NCI-H748 (cell line): ENCODE measurements around the gene CXCL1.

Experiments
- DNase-seq: peaks from one replicate; lab custom pipeline; 2025; ENCODE audit not compliant: unreplicated experiment; lab: John Stamatoyannopoulos, UW

CXCL1 gene

DNA sequence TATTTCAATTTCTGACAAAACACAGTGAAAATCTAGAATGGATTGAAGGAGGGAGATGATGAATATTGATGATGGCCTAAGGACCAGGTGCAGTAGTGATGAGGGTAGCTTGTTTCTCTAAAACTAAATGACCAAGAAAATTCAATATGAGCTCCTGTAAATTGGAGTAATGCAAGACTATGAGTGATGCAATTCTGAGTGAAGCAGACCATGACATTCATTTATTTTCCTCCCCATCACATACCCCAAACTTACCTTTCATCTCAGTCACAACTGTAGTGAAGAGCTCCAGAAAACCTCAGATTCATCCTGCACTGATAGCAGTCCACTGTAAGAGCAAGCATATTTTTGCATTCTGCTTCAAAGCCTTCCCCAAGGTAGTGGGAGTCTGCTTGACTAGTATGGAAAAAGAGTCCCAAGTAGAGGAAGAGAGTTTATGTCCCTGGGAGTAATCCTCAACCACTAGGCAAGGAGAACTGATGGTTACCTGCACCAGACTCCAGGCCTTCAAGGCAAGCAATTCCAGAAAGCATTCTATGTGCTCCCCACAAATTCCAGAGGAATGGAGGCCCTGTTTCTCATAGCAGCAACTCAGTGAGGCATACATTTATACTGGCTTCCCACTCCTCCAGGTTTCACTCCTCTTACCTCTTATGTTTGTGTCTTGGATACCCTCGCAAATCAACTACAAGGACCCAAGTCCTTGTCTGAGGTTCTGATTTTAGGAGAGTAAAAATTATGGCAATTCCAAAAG is 47.2 kb downstream of the CXCL1 start:
- no peak for DNase-seq

- DNase-seq, result no peak
Measured at GRCh38 chr4:73917081-73917501, 47.9 kb downstream of the CXCL1 start.

DNA sequence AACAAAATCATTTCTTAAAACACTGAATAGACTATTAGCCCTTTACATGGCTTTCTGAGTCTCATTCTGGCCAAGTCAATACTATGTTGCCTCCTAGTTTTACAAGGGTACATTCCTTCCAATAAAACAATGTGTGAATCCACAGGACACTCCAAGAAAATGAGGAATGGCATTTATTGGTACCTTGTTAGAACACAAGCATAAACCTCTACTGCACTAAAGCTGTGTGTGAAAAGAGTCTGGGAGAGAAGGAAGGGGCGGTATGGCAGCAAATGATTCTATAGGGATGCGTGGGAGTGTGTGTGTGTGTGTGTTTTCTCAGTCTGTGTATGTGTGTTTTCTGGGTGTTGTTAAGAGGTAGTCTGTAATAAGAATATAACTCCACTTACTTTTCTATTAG is 48.9 kb downstream of the CXCL1 start:
- no peak for DNase-seq

DNA sequence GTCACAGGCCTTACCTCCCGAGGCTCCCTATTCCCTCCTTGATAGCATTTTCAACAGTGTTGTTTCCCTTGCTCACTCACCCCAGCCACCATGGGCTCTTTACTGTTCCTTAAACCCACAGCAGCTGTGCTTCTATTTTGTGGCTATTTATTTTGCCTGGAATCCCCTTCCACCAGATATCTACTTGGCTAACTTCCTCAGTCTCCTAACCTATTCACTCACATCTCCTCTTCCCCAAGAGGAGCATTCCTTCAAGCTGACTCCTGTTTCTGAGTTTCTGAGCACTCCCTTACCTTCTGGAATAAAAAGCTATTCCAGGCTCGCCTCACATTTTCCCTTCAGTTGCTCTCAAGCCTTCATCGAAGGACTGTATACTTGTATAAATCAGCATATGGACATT is 50.5 kb downstream of the CXCL1 start:
- no peak for DNase-seq
